HepG2 (cell line): Measurements from ENCODE around the gene SNRPD2. TPM values are rescaled to one million over a fixed set of nuclear protein-coding genes. Genes with fewer than 3 reads are reported as not detected.

Experiments used
- ATF2 ChIP-seq: sonication (generic); formaldehyde crosslinking; IDR thresholded peaks from 2 replicates; pipeline ENCODE4 v1.4.0; 2020; ENCODE audit warnings: missing genetic modification reagents
- DMTF1 ChIP-seq: sonication (generic); formaldehyde crosslinking; IDR thresholded peaks from 2 replicates; pipeline ENCODE4 v1.4.0; 2020; ENCODE audit warnings: mild to moderate bottlenecking, missing genetic modification reagents
- FOSL1 ChIP-seq: sonication (generic); formaldehyde crosslinking; IDR thresholded peaks from 2 replicates; pipeline ENCODE4 v1.9.0; 2021; ENCODE audit warnings: missing genetic modification reagents, borderline replicate concordance
- KAT8 ChIP-seq: IDR thresholded peaks from 2 replicates; pipeline ENCODE4 v1.6.1; 2016; ENCODE audit warnings: missing genetic modification reagents, missing compliant biosample characterization
- KDM2A ChIP-seq: sonication (generic); formaldehyde crosslinking; IDR thresholded peaks from 2 replicates; pipeline ENCODE4 v1.4.0; 2020; ENCODE audit warnings: low read depth, missing genetic modification reagents, borderline replicate concordance
- NCOA5 ChIP-seq: sonication (generic); formaldehyde crosslinking; IDR thresholded peaks from 2 replicates; pipeline ENCODE4 v1.4.0; 2020; ENCODE audit warnings: missing genetic modification reagents
- NFE2L2 ChIP-seq: fragments of 150-350 bp; IDR thresholded peaks from 2 replicates; pipeline ENCODE4 v1.6.1; 2014; ENCODE audit warnings: low read length
- NRL ChIP-seq: sonication (generic); formaldehyde crosslinking; IDR thresholded peaks from 2 replicates; pipeline ENCODE4 v1.5.0; 2020; ENCODE audit warnings: missing genetic modification reagents, mild to moderate bottlenecking, moderate library complexity, borderline replicate concordance
- RFXANK ChIP-seq: IDR thresholded peaks from 2 replicates; pipeline ENCODE4 v1.6.1; 2016
- SMAD1 ChIP-seq: sonication (generic); formaldehyde crosslinking; IDR thresholded peaks from 2 replicates; pipeline ENCODE4 v1.4.0; 2020; ENCODE audit warnings: missing genetic modification reagents, low read depth, mild to moderate bottlenecking, borderline replicate concordance
- SNAPC2 ChIP-seq: sonication (generic); formaldehyde crosslinking; IDR thresholded peaks from 2 replicates; pipeline ENCODE4 v1.8.1; 2022; ENCODE audit warnings: mild to moderate bottlenecking, missing genetic modification reagents
- TRAFD1 ChIP-seq: sonication (generic); formaldehyde crosslinking; IDR thresholded peaks from 2 replicates; pipeline ENCODE4 v1.5.1; 2020; ENCODE audit warnings: missing genetic modification reagents, mild to moderate bottlenecking, borderline replicate concordance
- TSC22D2 ChIP-seq: sonication (generic); formaldehyde crosslinking; IDR thresholded peaks from 2 replicates; pipeline ENCODE4 v1.5.1; 2020; ENCODE audit warnings: missing genetic modification reagents, mild to moderate bottlenecking, borderline replicate concordance
- ZBTB3 ChIP-seq: sonication (generic); formaldehyde crosslinking; IDR thresholded peaks from 2 replicates; pipeline ENCODE4 v1.4.0; 2020; ENCODE audit warnings: low read depth, mild to moderate bottlenecking, moderate library complexity, missing genetic modification reagents, borderline replicate concordance
- ZFAT ChIP-seq: sonication (generic); formaldehyde crosslinking; conservative IDR thresholded peaks from 2 replicates; pipeline ENCODE4 v1.8.1; 2023; ENCODE audit warnings: missing genetic modification reagents, inconsistent platforms
- ZNF331 ChIP-seq: sonication (generic); formaldehyde crosslinking; IDR thresholded peaks from 2 replicates; pipeline ENCODE4 v1.4.0; 2020; ENCODE audit warnings: missing genetic modification reagents
- ZNF337 ChIP-seq: sonication (generic); formaldehyde crosslinking; IDR thresholded peaks from 2 replicates; pipeline ENCODE4 v1.5.1; 2020; ENCODE audit warnings: missing genetic modification reagents, low read depth, mild to moderate bottlenecking, borderline replicate concordance
- ZNF570 ChIP-seq: sonication (generic); formaldehyde crosslinking; IDR thresholded peaks from 2 replicates; pipeline ENCODE4 v1.4.0; 2020; ENCODE audit warnings: mild to moderate bottlenecking, missing genetic modification reagents, borderline replicate concordance
- ZNF614 ChIP-seq: IDR thresholded peaks from 2 replicates; pipeline ENCODE4 v1.6.1; 2018; ENCODE audit warnings: missing biosample characterization, missing genetic modification reagents, inconsistent platforms, borderline replicate concordance
- ZNF768 ChIP-seq: sonication (generic); formaldehyde crosslinking; IDR thresholded peaks from 2 replicates; pipeline ENCODE4 v1.4.0; 2020; ENCODE audit warnings: missing genetic modification reagents
- polyA plus RNA-seq, 8 experiments: library from polyadenylated mRNA; depleted of rRNA in 3 of 8; stranded (reverse) in 7 of 8; unstranded in 1 of 8; fragments of >200 nt; fragmentation: Illumina TruSeq in 4 of 8; extraction: Trizol in 4 of 8; gene quantifications; 2 replicates each; pipeline versions ENCODE4 v1.2.1 to v1.2.3, GENCODE V29; 2011 to 2016; ENCODE audit warnings: low read depth in 4 of 8, missing spikeins in 1 of 8, mixed read lengths in 1 of 8; ENCODE audit not compliant: insufficient read depth in 1 of 8
- total RNA-seq, 5 experiments: library from RNA; depleted of rRNA; stranded (reverse); fragments of >200 nt; fragmentation: Illumina TruSeq; extraction: Trizol; gene quantifications; 2 replicates each; pipeline ENCODE4 v1.2.3, GENCODE V29; 2016; ENCODE audit warnings: low read depth in 1 of 5
- TF ChIP-seq, protein P1 (sequence below): sonication (generic); formaldehyde crosslinking; IDR thresholded peaks from 2 replicates; pipeline ENCODE4 v1.4.0; 2020; ENCODE audit warnings: missing genetic modification reagents, borderline replicate concordance
- TF ChIP-seq, protein P2 (sequence below): sonication (generic); formaldehyde crosslinking; conservative IDR thresholded peaks from 2 replicates; pipeline ENCODE4 v1.8.1; 2023; ENCODE audit warnings: missing genetic modification reagents

Gene SNRPD2
- total and polyA plus RNA-seq, 2 of the 13 experiments (the other 11 are each of a cell fraction or from before 2014, with no cell fraction given), result 299 to 485 TPM

DNA sequence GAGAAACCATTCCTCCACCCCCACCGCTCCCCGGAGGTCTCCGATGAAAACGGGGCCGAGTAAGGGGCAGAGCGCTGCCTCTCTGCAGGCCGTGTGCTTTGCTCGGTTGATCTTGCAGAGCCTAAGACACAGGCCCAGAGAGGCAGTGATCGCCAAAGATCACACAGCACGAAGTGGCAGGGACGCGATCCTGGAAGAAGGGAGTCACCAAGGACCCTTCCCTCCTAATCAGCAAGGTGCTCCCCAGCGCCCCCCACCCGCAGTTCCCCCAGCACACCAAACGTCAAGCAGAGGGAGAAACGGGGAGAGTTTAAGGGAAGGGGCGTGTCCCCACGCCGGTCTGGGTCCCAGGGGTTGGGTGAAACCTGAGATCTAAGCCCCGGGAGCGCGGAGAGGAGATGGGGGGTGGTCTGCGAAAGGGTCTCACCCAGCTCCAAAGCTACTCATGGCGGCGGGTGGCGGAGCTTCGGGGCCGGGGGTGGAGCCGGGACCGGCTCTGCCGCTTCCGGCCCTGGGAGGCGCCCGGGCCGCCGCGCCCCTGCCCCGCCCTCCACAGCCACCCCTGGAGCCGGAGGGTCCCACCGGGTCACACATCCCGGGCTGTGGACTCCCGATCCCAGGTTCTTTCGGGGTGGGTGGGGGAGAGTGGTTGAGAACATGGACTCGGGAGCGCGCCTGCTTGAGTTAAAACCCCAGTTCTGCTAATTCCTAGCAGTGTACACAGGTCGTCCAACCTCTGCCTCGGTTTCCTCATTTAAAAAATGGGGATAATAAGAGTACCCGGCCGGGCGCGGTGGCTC is 52.6 kb downstream of the SNRPD2 start, which contains the start of gene EML2 (continued):
- TF ChIP-seq ZFAT (CRISPR knock-in tag), result no peak
- no peak for TF ChIP-seq ZNF614 (CRISPR knock-in tag)
- no peak for TF ChIP-seq ZNF337 (CRISPR knock-in tag)
- no peak for TF ChIP-seq ZNF331 (CRISPR knock-in tag)
- no peak for TF ChIP-seq NFE2L2
- peak; percentile 63; the same call in 1 of the 2 replicates for TF ChIP-seq NRL (CRISPR knock-in tag)
- TF ChIP-seq SNAPC2 (CRISPR knock-in tag), result no peak
- TF ChIP-seq TSC22D2, result no peak
- TF ChIP-seq, protein P1, sequence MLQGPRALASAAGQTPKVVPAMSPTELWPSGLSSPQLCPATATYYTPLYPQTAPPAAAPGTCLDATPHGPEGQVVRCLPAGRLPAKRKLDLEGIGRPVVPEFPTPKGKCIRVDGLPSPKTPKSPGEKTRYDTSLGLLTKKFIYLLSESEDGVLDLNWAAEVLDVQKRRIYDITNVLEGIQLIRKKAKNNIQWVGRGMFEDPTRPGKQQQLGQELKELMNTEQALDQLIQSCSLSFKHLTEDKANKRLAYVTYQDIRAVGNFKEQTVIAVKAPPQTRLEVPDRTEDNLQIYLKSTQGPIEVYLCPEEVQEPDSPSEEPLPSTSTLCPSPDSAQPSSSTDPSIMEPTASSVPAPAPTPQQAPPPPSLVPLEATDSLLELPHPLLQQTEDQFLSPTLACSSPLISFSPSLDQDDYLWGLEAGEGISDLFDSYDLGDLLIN (CRISPR knock-in tag), result no peak
- peak; percentile 100 for TF ChIP-seq ZNF768 (CRISPR knock-in tag)
- no peak for TF ChIP-seq DMTF1 (CRISPR knock-in tag)
- TF ChIP-seq, protein P2, sequence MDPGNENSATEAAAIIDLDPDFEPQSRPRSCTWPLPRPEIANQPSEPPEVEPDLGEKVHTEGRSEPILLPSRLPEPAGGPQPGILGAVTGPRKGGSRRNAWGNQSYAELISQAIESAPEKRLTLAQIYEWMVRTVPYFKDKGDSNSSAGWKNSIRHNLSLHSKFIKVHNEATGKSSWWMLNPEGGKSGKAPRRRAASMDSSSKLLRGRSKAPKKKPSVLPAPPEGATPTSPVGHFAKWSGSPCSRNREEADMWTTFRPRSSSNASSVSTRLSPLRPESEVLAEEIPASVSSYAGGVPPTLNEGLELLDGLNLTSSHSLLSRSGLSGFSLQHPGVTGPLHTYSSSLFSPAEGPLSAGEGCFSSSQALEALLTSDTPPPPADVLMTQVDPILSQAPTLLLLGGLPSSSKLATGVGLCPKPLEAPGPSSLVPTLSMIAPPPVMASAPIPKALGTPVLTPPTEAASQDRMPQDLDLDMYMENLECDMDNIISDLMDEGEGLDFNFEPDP (CRISPR knock-in tag), result no peak
- no peak for TF ChIP-seq ATF2
- 0 out of 2 replicates have a peak, but pooled peaks have one; percentile 16 for TF ChIP-seq KAT8
- TF ChIP-seq SMAD1 (CRISPR knock-in tag), result no peak
- TF ChIP-seq ZBTB3 (CRISPR knock-in tag), result no peak
- TF ChIP-seq ZNF570 (CRISPR knock-in tag), result no peak
- no peak for TF ChIP-seq TRAFD1
- TF ChIP-seq FOSL1 (CRISPR knock-in tag), result no peak
- TF ChIP-seq KDM2A (CRISPR knock-in tag), result peak; percentile 32; the same call in 1 of the 2 replicates
- no peak for TF ChIP-seq RFXANK
- no peak for TF ChIP-seq NCOA5 (CRISPR knock-in tag)
